Measurements from ENCODE around the gene CD244. TPM values are rescaled to one million over a fixed set of nuclear protein-coding genes. Genes with fewer than 3 reads are reported as not detected.

CD244 gene
- total and polyA plus RNA-seq, 7 donors = 0.03 to 0.63 (median 0.09) TPM; not detected in 3

GRCh38 chr1:160811147-160811546 is 51.5 kb downstream of the CD244 start:
- no peak for TF ChIP-seq CTCF (IDR thresholded peaks at IDR 0.05)
- H3K9me3 ChIP-seq = peaks cover 8% of the 10 kb centered on the region
- ATAC-seq = no peak
- no peak for DNase-seq
- no peaks in the 10 kb centered on the region for H3K4me1 ChIP-seq
- intact Hi-C loops (cut with DNase I) = no loop called here
- H3K27me3 ChIP-seq (ENCODE audit: insufficient read depth in 3 of 3, low read length in 2 of 3) = no peaks in the 10 kb centered on the region
- 82 to 86% (median 85%) methylated on average over 2 of the region's 2 CpGs for WGBS, 3 donors
- H3K27ac ChIP-seq = no peak overlapping the region
- H3K36me3 ChIP-seq (ENCODE audit: insufficient read depth in 1 of 2, low read depth in 1 of 2) = no peaks in the 10 kb centered on the region
- H3K4me3 ChIP-seq = no peak overlapping the region

- Histone ChIP-seq H3K4me1 (no peaks in the 10 kb centered on the region), H3K27ac (no peak overlapping the region), H3K9me3 (peaks cover 11% of the 10 kb centered on the region), H3K27me3 (ENCODE audit: insufficient read depth in 3 of 3, low read length in 2 of 3) (no peaks in the 10 kb centered on the region), H3K4me3 (no peak overlapping the region), H3K36me3 (ENCODE audit: insufficient read depth in 1 of 2, low read depth in 1 of 2) (no peaks in the 10 kb centered on the region)
- TF ChIP-seq CTCF (IDR thresholded peaks at IDR 0.05) = no peak
- no peak for ATAC-seq
- 22 to 31% (median 24%) methylated on average over 1 of the region's 1 CpG for WGBS, 3 donors
- no peak for DNase-seq
- intact Hi-C loops (cut with DNase I) = no loop called here
These were observed 52.2 kb downstream of the CD244 start for GRCh38 chr1:160810486-160810885.

- no peak for TF ChIP-seq CTCF (IDR thresholded peaks at IDR 0.05)
- ATAC-seq = no peak
- Histone ChIP-seq H3K4me1 (no peaks in the 10 kb centered on the region), H3K27me3 (ENCODE audit: insufficient read depth in 3 of 3, low read length in 2 of 3) (no peaks in the 10 kb centered on the region), H3K4me3 (no peak overlapping the region), H3K36me3 (ENCODE audit: insufficient read depth in 1 of 2, low read depth in 1 of 2) (no peaks in the 10 kb centered on the region), H3K9me3 (peaks cover 11% of the 10 kb centered on the region), H3K27ac (no peak overlapping the region)
- intact Hi-C loops (cut with DNase I) = no loop called here
- DNase-seq = no peak
- 77 to 80% (median 79%) methylated on average over 3 of the region's 3 CpGs for WGBS, 3 donors
These were observed 54.4 kb downstream of the CD244 start for GRCh38 chr1:160808289-160808688.

- no peak for DNase-seq
These were observed 54.9 kb downstream of the CD244 start for GRCh38 chr1:160807738-160808137.

More at GRCh38 chr1:160807738-160808137, 54.9 kb downstream of the CD244 start:
- TF ChIP-seq CTCF (IDR thresholded peaks at IDR 0.05) = no peak
- no peaks in the 10 kb centered on the region for H3K4me1 ChIP-seq
- intact Hi-C loops (cut with DNase I) = no loop called here
- H3K27ac ChIP-seq = no peak overlapping the region
- no peak overlapping the region for H3K4me3 ChIP-seq
- no peaks in the 10 kb centered on the region for H3K36me3 ChIP-seq (ENCODE audit: insufficient read depth in 1 of 2, low read depth in 1 of 2)
- no peaks in the 10 kb centered on the region for H3K27me3 ChIP-seq (ENCODE audit: insufficient read depth in 3 of 3, low read length in 2 of 3)
- no peak for ATAC-seq
- H3K9me3 ChIP-seq = peaks cover 11% of the 10 kb centered on the region
- WGBS, 3 donors = 86 to 100% (median 88%) methylated on average over 2 of the region's 2 CpGs

Measured in psoas muscle (tissue), 8 donors.